Calu3 (cell line): ENCODE measurements around the gene PHLDB3. TPM values are rescaled to one million over a fixed set of nuclear protein-coding genes. Genes with fewer than 3 reads are reported as not detected.
"Not testable (repeated sequence)": the region's sequence is repeated elsewhere in the genome, so short reads cannot be mapped to it uniquely, and the experiment has no call there.

ENCODE experiments used
- BruUV-seq: library from RNA; stranded (reverse); fragments of 400-500 nt; replicated peaks from 2 replicates; lab custom pipeline; 2021; lab: Mats Ljungman, UMichigan
- CTCF ChIA-PET: fragments of 300-600 bp; sonication (Branson Sonifier 250); formaldehyde crosslinking; loops from one replicate; lab custom pipeline; 2022; ENCODE audit warnings: antibody characterized with exemption; lab: Charles Lee
- DNase-seq: peaks from one replicate; pipeline ENCODE4 v3.0.0; 2022
- H3K27ac Mint-ChIP-seq: one replicate; pipeline ENCODE4 v1.8.0; 2022; ENCODE audit warnings: mixed read lengths; ENCODE audit not compliant: unreplicated experiment
- H3K27me3 Mint-ChIP-seq: one replicate; pipeline ENCODE4 v1.8.0; 2022; ENCODE audit warnings: mixed read lengths; ENCODE audit not compliant: unreplicated experiment
- H3K36me3 Mint-ChIP-seq: one replicate; pipeline ENCODE4 v1.8.0; 2022; ENCODE audit warnings: mild to moderate bottlenecking, moderate library complexity, mixed read lengths; ENCODE audit not compliant: insufficient read depth, unreplicated experiment
- H3K4me1 Mint-ChIP-seq: one replicate; pipeline ENCODE4 v1.8.0; 2022; ENCODE audit warnings: mild to moderate bottlenecking, low read depth, mixed read lengths; ENCODE audit not compliant: unreplicated experiment
- H3K4me3 Mint-ChIP-seq: one replicate; pipeline ENCODE4 v1.8.0; 2022; ENCODE audit warnings: mild to moderate bottlenecking, low read depth, moderate library complexity, mixed read lengths; ENCODE audit not compliant: unreplicated experiment
- H3K9me3 Mint-ChIP-seq: one replicate; pipeline ENCODE4 v1.8.0; 2022; ENCODE audit warnings: low read depth, mixed read lengths; ENCODE audit not compliant: unreplicated experiment
- CTCF ChIP-seq: fragments of 200-600 bp; IDR thresholded peaks from one replicate; pipeline ENCODE4 v1.8.0; 2022; ENCODE audit warnings: antibody characterized with exemption; ENCODE audit not compliant: unreplicated experiment
- intact Hi-C: fragments of 100-400 bp; cut with micrococcal nuclease; formaldehyde crosslinking; loops from one replicate; pipeline ENCODE4 v1.10.0; 2022; ENCODE audit not compliant: unreplicated experiment
- total RNA-seq: library from RNA; stranded (reverse); gene quantifications from 2 replicates; pipeline ENCODE4 v1.2.3, GENCODE V29; 2022

PHLDB3 gene
- total RNA-seq, 1 experiment from 2014 or later, result 24.7 TPM

GRCh38 chr19:43551399-43552197 lies 47.1 kb upstream of the PHLDB3 start:
- Mint-ChIP-seq H3K4me3 (no peak overlapping the region), H3K9me3 (no peaks in the 10 kb centered on the region), H3K27ac (no peak overlapping the region), H3K36me3 (peaks cover 30% of the 10 kb centered on the region), H3K4me1 (no peaks in the 10 kb centered on the region), H3K27me3 (no peaks in the 10 kb centered on the region)
- CTCF ChIA-PET, result no interaction called here
- TF ChIP-seq CTCF, result no peak
- intact Hi-C loops, result no loop called here
- BruUV-seq, result no TSS peak
- no peak for DNase-seq

- H3K27me3 Mint-ChIP-seq, result no peaks in the 10 kb centered on the region
- no peaks in the 10 kb centered on the region for H3K9me3 Mint-ChIP-seq
- H3K27ac Mint-ChIP-seq, result no peak overlapping the region
- TF ChIP-seq CTCF, result no peak
- CTCF ChIA-PET, result no interaction called here
- DNase-seq, result no peak
- no peaks in the 10 kb centered on the region for H3K4me1 Mint-ChIP-seq
- H3K4me3 Mint-ChIP-seq, result no peak overlapping the region
- intact Hi-C loops, result no loop called here
- no TSS peak for BruUV-seq
- peaks cover 42% of the 10 kb centered on the region for H3K36me3 Mint-ChIP-seq
Measured at GRCh38 chr19:43548706-43549105, 44.2 kb upstream of the PHLDB3 start.

GRCh38 chr19:43547926-43548325 lies 43.4 kb upstream of the PHLDB3 start:
- intact Hi-C loops, BruUV-seq, H3K9me3 Mint-ChIP-seq, DNase-seq, CTCF ChIA-PET, H3K27ac Mint-ChIP-seq, H3K27me3 Mint-ChIP-seq, H3K4me3 Mint-ChIP-seq, H3K4me1 Mint-ChIP-seq: not testable (repeated sequence)
- H3K36me3 Mint-ChIP-seq, result peaks cover 43% of the 10 kb centered on the region

GRCh38 chr19:43546581-43546980 lies 42.0 kb upstream of the PHLDB3 start:
- H3K9me3 Mint-ChIP-seq, result no peaks in the 10 kb centered on the region
- TF ChIP-seq CTCF, result no peak
- no peaks in the 10 kb centered on the region for H3K27me3 Mint-ChIP-seq
- H3K36me3 Mint-ChIP-seq, result peaks cover 44% of the 10 kb centered on the region
- H3K4me3 Mint-ChIP-seq, result no peak overlapping the region
- intact Hi-C loops, result no loop called here
- CTCF ChIA-PET, result interaction anchor here (1.4 kb wide), 1 partner anchor 9 kb away, joined by 4 read pairs; no protein-coding TSS in a partner anchor
- H3K27ac Mint-ChIP-seq, result no peak overlapping the region
- H3K4me1 Mint-ChIP-seq, result no peaks in the 10 kb centered on the region
- BruUV-seq, result no TSS peak
- DNase-seq, result no peak

- H3K4me1 Mint-ChIP-seq, result no peaks in the 10 kb centered on the region
- DNase-seq, result no peak
- no TSS peak for BruUV-seq
- H3K27ac Mint-ChIP-seq, result no peak overlapping the region
- peaks cover 43% of the 10 kb centered on the region for H3K36me3 Mint-ChIP-seq
- intact Hi-C loops, result no loop called here
- H3K4me3 Mint-ChIP-seq, result no peak overlapping the region
- TF ChIP-seq CTCF, result no peak
- no peaks in the 10 kb centered on the region for H3K9me3 Mint-ChIP-seq
- CTCF ChIA-PET, result interaction anchor here (1.4 kb wide), 1 partner anchor 9 kb away, joined by 4 read pairs; no protein-coding TSS in a partner anchor
- no peaks in the 10 kb centered on the region for H3K27me3 Mint-ChIP-seq
Measured at GRCh38 chr19:43545981-43546380, 41.4 kb upstream of the PHLDB3 start.
